MM.1S (cell line): ENCODE data around the gene LAMB3.
A peak's percentile ranks its signal among the peaks of the same experiment; 100 is the strongest.

ENCODE experiments used
- DNase-seq: peaks from one replicate; pipeline ENCODE4 v3.0.0-alpha.2; 2015
- H2AFZ ChIP-seq: fragments of 300-600 bp; sonication (generic); 2 replicates; pipeline ENCODE4 v1.6.0; 2016; ENCODE audit warnings: antibody characterized with exemption, low read length
- H3F3A ChIP-seq: fragments of 300-600 bp; sonication (generic); 2 replicates; pipeline ENCODE4 v1.6.1; 2016; ENCODE audit warnings: mild to moderate bottlenecking, antibody characterized with exemption, low read length, moderate library complexity, mixed read lengths; ENCODE audit not compliant: insufficient read depth
- H3K27ac ChIP-seq: fragments of 300-600 bp; sonication (generic); 2 replicates; pipeline ENCODE4 v1.5.1; 2016; ENCODE audit warnings: mild to moderate bottlenecking, low read length
- H3K27me3 ChIP-seq: fragments of 300-600 bp; sonication (generic); replicated peaks from 2 replicates; pipeline ENCODE4 v1.6.0; 2016; ENCODE audit warnings: low read length; ENCODE audit not compliant: insufficient read depth
- H3K36me3 ChIP-seq: fragments of 300-600 bp; sonication (generic); replicated peaks from 2 replicates; pipeline ENCODE4 v1.6.1; 2016; ENCODE audit warnings: mild to moderate bottlenecking, low read length, mixed read lengths; ENCODE audit not compliant: insufficient read depth
- H3K4me1 ChIP-seq: fragments of 300-600 bp; sonication (generic); 2 replicates; pipeline ENCODE4 v1.6.1; 2016; ENCODE audit warnings: low read length, mixed read lengths
- H3K4me2 ChIP-seq: fragments of 300-600 bp; sonication (generic); 2 replicates; pipeline ENCODE4 v1.6.0; 2016; ENCODE audit warnings: low read depth, low read length
- H3K4me3 ChIP-seq: fragments of 300-600 bp; sonication (generic); 2 replicates; pipeline ENCODE4 v1.5.1; 2016; ENCODE audit warnings: low read length, mixed read lengths
- H3K79me2 ChIP-seq: fragments of 300-600 bp; sonication (generic); 2 replicates; pipeline ENCODE4 v1.6.1; 2016; ENCODE audit warnings: mixed run types, low read length, mixed read lengths
- H3K9ac ChIP-seq: fragments of 300-600 bp; sonication (generic); 2 replicates; pipeline ENCODE4 v1.6.1; 2016; ENCODE audit warnings: low read length, mixed read lengths
- H3K9me2 ChIP-seq: fragments of 300-600 bp; sonication (generic); replicated peaks from 2 replicates; pipeline ENCODE4 v1.6.1; 2016; ENCODE audit warnings: mild to moderate bottlenecking, low read length, mixed read lengths; ENCODE audit not compliant: insufficient read depth
- H3K9me3 ChIP-seq: fragments of 300-600 bp; sonication (generic); replicated peaks from 2 replicates; pipeline ENCODE4 v1.6.1; 2016; ENCODE audit warnings: mild to moderate bottlenecking, low read length, mixed read lengths; ENCODE audit not compliant: insufficient read depth
- H4K20me1 ChIP-seq: fragments of 300-600 bp; sonication (generic); 2 replicates; pipeline ENCODE4 v1.6.1; 2016; ENCODE audit warnings: mild to moderate bottlenecking, low read length, moderate library complexity, mixed read lengths; ENCODE audit not compliant: insufficient read depth
- CTCF ChIP-seq: fragments of 300-600 bp; sonication (generic); IDR thresholded peaks from 2 replicates; pipeline ENCODE4 v1.5.1; 2016; ENCODE audit warnings: antibody characterized with exemption, low read length, mixed read lengths
- EZH2 ChIP-seq: fragments of 300-600 bp; sonication (generic); optimal IDR thresholded peaks from 2 replicates; pipeline ENCODE3; 2017; ENCODE audit warnings: low read depth, mild to moderate bottlenecking, antibody characterized with exemption, low read length, mixed read lengths
- EZH2phosphoT487 ChIP-seq: fragments of 300-600 bp; sonication (generic); IDR thresholded peaks from 2 replicates; pipeline ENCODE4 v1.6.1; 2018; ENCODE audit warnings: antibody characterized with exemption, low read length

LAMB3 gene

GRCh38 chr1:209678981-209679539 lies 26.8 kb upstream of the LAMB3 start:
- no peak overlapping the region for H3K9ac ChIP-seq
- H3K27me3 ChIP-seq, result no peaks in the 10 kb centered on the region

GRCh38 chr1:209675565-209676154 lies 23.4 kb upstream of the LAMB3 start:
- no peak for DNase-seq
- H3K27ac ChIP-seq, result no peak overlapping the region
- no peak overlapping the region for H3K4me2 ChIP-seq

More at GRCh38 chr1:209678981-209679539, 26.8 kb upstream of the LAMB3 start:
- H3K9me3 ChIP-seq, result no peaks in the 10 kb centered on the region
- TF ChIP-seq EZH2, result no peak
- no peak for TF ChIP-seq EZH2phosphoT487
- TF ChIP-seq CTCF, result no peak
- no peak overlapping the region for H3K27ac ChIP-seq
- no peak overlapping the region for H2AFZ ChIP-seq
- DNase-seq, result no peak
- 0 out of 2 replicates have a peak, but pooled peaks cover 1% of the 10 kb centered on the region for H3F3A ChIP-seq
- peaks cover 6% of the 10 kb centered on the region for H3K4me1 ChIP-seq
- no peaks in the 10 kb centered on the region for H4K20me1 ChIP-seq
- no peaks in the 10 kb centered on the region for H3K79me2 ChIP-seq
- H3K4me3 ChIP-seq, result no peak overlapping the region
- H3K4me2 ChIP-seq, result no peak overlapping the region
- no peaks in the 10 kb centered on the region for H3K36me3 ChIP-seq
- H3K9me2 ChIP-seq, result no peaks in the 10 kb centered on the region

GRCh38 chr1:209674957-209675564 lies 22.8 kb upstream of the LAMB3 start, which contains the start of gene G0S2:
Gene G0S2 (plus strand): TSS chr1:209675412. CDS start chr1:209675685, 273 bp downstream.
- Histone ChIP-seq H3K79me2 (no peaks in the 10 kb centered on the region), H3K9ac (no peak within 1 kb of the TSS), H2AFZ (peak within 1 kb of the TSS; percentile 3; the same call in 1 of the 2 replicates), H3K9me2 (no peaks in the 10 kb centered on the region), H3K4me1 (peaks cover 37% of the 10 kb centered on the region), H3K9me3 (no peaks in the 10 kb centered on the region), H3F3A (peaks cover 17% of the 10 kb centered on the region), H4K20me1 (no peaks in the 10 kb centered on the region), H3K27ac (peak within 1 kb of the TSS; percentile 78; the same call in 1 of the 2 replicates), H3K4me2 (no peak within 1 kb of the TSS), H3K36me3 (no peaks in the 10 kb centered on the region), H3K4me3 (no peak within 1 kb of the TSS), H3K27me3 (no peaks in the 10 kb centered on the region)
- no peak for DNase-seq
- TF ChIP-seq CTCF, result no peak
- TF ChIP-seq EZH2, result no peak
- no peak for TF ChIP-seq EZH2phosphoT487

More at GRCh38 chr1:209675565-209676154, 23.4 kb upstream of the LAMB3 start:
- peaks cover 17% of the 10 kb centered on the region for H3F3A ChIP-seq
- H2AFZ ChIP-seq, result no peak overlapping the region
- H3K27me3 ChIP-seq, result no peaks in the 10 kb centered on the region
- TF ChIP-seq CTCF (no peak), EZH2phosphoT487 (no peak), EZH2 (no peak)
- no peak overlapping the region for H3K4me3 ChIP-seq
- no peak overlapping the region for H3K9ac ChIP-seq
- no peaks in the 10 kb centered on the region for H3K79me2 ChIP-seq
- H3K4me1 ChIP-seq, result peaks cover 35% of the 10 kb centered on the region
- H4K20me1 ChIP-seq, result no peaks in the 10 kb centered on the region
- H3K36me3 ChIP-seq, result no peaks in the 10 kb centered on the region
- no peaks in the 10 kb centered on the region for H3K9me3 ChIP-seq
- H3K9me2 ChIP-seq, result no peaks in the 10 kb centered on the region
